GM11168 (cell line): ENCODE data around the gene ACOX3.

Experiments used
- in situ Hi-C: fragments of 300-500 bp; cut with MboI; formaldehyde crosslinking; loops from one replicate; pipeline ENCODE4 v1.12.0; 2022; ENCODE audit warnings: low sequenced_read_pairs; ENCODE audit not compliant: unreplicated experiment

ACOX3 gene

GRCh38 chr4:8329859-8330761, 110.4 kb downstream of the ACOX3 start:
- in situ Hi-C loops: no loop called here

- in situ Hi-C loops: no loop called here
Measured at GRCh38 chr4:8329560-8329858, 111.0 kb downstream of the ACOX3 start.

- in situ Hi-C loops: no loop called here
Measured at GRCh38 chr4:8328866-8329559, 111.5 kb downstream of the ACOX3 start.

- in situ Hi-C loops: no loop called here
Measured at GRCh38 chr4:8328456-8328855, 112.1 kb downstream of the ACOX3 start.

GRCh38 chr4:8326206-8326605, 114.3 kb downstream of the ACOX3 start:
- in situ Hi-C loops: no loop called here

GRCh38 chr4:8325291-8325973, 115.1 kb downstream of the ACOX3 start:
- in situ Hi-C loops: no loop called here

GRCh38 chr4:8324640-8325239, 115.8 kb downstream of the ACOX3 start:
- in situ Hi-C loops: no loop called here

- in situ Hi-C loops: no loop called here
Measured at GRCh38 chr4:8323947-8324555, 116.5 kb downstream of the ACOX3 start.

- in situ Hi-C loops: no loop called here
Measured at GRCh38 chr4:8322794-8323704, 117.5 kb downstream of the ACOX3 start.

- in situ Hi-C loops: no loop called here
Measured at GRCh38 chr4:8321771-8322170, 118.8 kb downstream of the ACOX3 start.

GRCh38 chr4:8321220-8321619, 119.3 kb downstream of the ACOX3 start:
- in situ Hi-C loops: no loop called here

- in situ Hi-C loops: no loop called here
Measured at GRCh38 chr4:8320386-8320750, 120.2 kb downstream of the ACOX3 start.

- in situ Hi-C loops: no loop called here
Measured at GRCh38 chr4:8319731-8320385, 120.7 kb downstream of the ACOX3 start.

GRCh38 chr4:8319061-8319460, 121.5 kb downstream of the ACOX3 start:
- in situ Hi-C loops: no loop called here

GRCh38 chr4:8318509-8318908, 122.0 kb downstream of the ACOX3 start:
- in situ Hi-C loops: no loop called here

GRCh38 chr4:8317474-8317873, 123.0 kb downstream of the ACOX3 start:
- in situ Hi-C loops: no loop called here

- in situ Hi-C loops: no loop called here
Measured at GRCh38 chr4:8316911-8317351, 123.6 kb downstream of the ACOX3 start.
